K562 (cell line): ENCODE results near the gene CEP162. TPM values are rescaled to one million over a fixed set of nuclear protein-coding genes. Genes with fewer than 3 reads are reported as not detected.

Experiments
- C11orf30 ChIP-seq: fragments of 450-650 bp; IDR thresholded peaks from 2 replicates; pipeline ENCODE4 v1.6.1; 2016; ENCODE audit warnings: low read depth, mild to moderate bottlenecking
- CBFA2T2 ChIP-seq: fragments of 450-650 bp; conservative IDR thresholded peaks from 2 replicates; pipeline ENCODE4 v1.6.1; 2017; ENCODE audit warnings: mild to moderate bottlenecking
- CBFA2T3 ChIP-seq: fragments of 450-650 bp; IDR thresholded peaks from 2 replicates; pipeline ENCODE4 v1.6.1; 2017
- KDM4B ChIP-seq, 2 experiments: fragments of 450-650 bp in 1 of 2; sonication (generic) in 1 of 2; IDR thresholded peaks; 2 replicates each; pipeline ENCODE4 v1.6.1; 2016 to 2017; ENCODE audit warnings: borderline replicate concordance in 2 of 2, antibody characterized with exemption in 1 of 2, low read depth in 1 of 2, mild to moderate bottlenecking in 1 of 2
- MAFG ChIP-seq: fragments of 450-650 bp; conservative IDR thresholded peaks from 2 replicates; pipeline ENCODE4 v1.6.1; 2016; ENCODE audit warnings: missing genetic modification characterization, missing compliant biosample characterization
- SAFB ChIP-seq: fragments of 200-400 bp; formaldehyde crosslinking; IDR thresholded peaks from 2 replicates; pipeline ENCODE4 v1.6.1; 2017; ENCODE audit warnings: low read depth, low read length, borderline replicate concordance
- TEAD1 ChIP-seq, 2 experiments: fragments of 450-650 bp in 1 of 2; sonication (generic) in 1 of 2; formaldehyde crosslinking; IDR thresholded peaks; 2 replicates each; pipeline versions ENCODE4 v1.4.0 to v1.8.0; 2020 to 2022; ENCODE audit warnings: mild to moderate bottlenecking in 2 of 2, missing genetic modification reagents in 1 of 2
- ZNF316 ChIP-seq: fragments of 450-650 bp; IDR thresholded peaks from 2 replicates; pipeline ENCODE4 v1.6.1; 2016
- ZNF395 ChIP-seq: fragments of 200-800 bp; sonication (Bioruptor generic); IDR thresholded peaks from 2 replicates; pipeline ENCODE4 v1.6.1; 2017; ENCODE audit warnings: missing genetic modification characterization, missing compliant biosample characterization
- ZNF444 ChIP-seq: fragments of 250-450 bp; sonication (Bioruptor Pico); IDR thresholded peaks from 2 replicates; pipeline ENCODE4 v1.4.0; 2020; ENCODE audit warnings: mild to moderate bottlenecking, moderate library complexity
- polyA plus RNA-seq, 8 experiments: library from polyadenylated mRNA; depleted of rRNA in 4 of 8; stranded (reverse) in 5 of 8; unstranded in 3 of 8; fragments of >200 nt; fragmentation: Nextera tagmentation in 2 of 8; fragmentation: Illumina TruSeq in 1 of 8; extraction: Ambion mirVana in 2 of 8; extraction: Trizol in 1 of 8; gene quantifications; 2 replicates each; pipeline versions ENCODE4 v1.2.1 to v1.2.3, GENCODE V29; 2011 to 2014; ENCODE audit warnings: inconsistent platforms in 1 of 8, missing spikeins in 1 of 8
- total RNA-seq, 7 experiments: library from RNA; depleted of rRNA in 6 of 7; stranded (reverse); fragments of >200 nt in 6 of 7; fragmentation: Illumina TruSeq in 2 of 7; extraction: Trizol in 2 of 7; gene quantifications; 2 replicates each; pipeline versions ENCODE4 v1.2.1 to v1.2.3, GENCODE V29; 2011 to 2021; ENCODE audit warnings: low replicate concordance in 1 of 7
- TF ChIP-seq, protein P1 (sequence below): fragments of 450-650 bp; IDR thresholded peaks from 2 replicates; pipeline ENCODE4 v1.6.1; 2016; ENCODE audit warnings: low read depth

The CEP162 gene
- total and polyA plus RNA-seq, 9 of the 15 experiments (the other 6 are each of a cell fraction or from before 2014, with no cell fraction given), result 3.9 to 8.6 (median 6.7) TPM

DNA sequence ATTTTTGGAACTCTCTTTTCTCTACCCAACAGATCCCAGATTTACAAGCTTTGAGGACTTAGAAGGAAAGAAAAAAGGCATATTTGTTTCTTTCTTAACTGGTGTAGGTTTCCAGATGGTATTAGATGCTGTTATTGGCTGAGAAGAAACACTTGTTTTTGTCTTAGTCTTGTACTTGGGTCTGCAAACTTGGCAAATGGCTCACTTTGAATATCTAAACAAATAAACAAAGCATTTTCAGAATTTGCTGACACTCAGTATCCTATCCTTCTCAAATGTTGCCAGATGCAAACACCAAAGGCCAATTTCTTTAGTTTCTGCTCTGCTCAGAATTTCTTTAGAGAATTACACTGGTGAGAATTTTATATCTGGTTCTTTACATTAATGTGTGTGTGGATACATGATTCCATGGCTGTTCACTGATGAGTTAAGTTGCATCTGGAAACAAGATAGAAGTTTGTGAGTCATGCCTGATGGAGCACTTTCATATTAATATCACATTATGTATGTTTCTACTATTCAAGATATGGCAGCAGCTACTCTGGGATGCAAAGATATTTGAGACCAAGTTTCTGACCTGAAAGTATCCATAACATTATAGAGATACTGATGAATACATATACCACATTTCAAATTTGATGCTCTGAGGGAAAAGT is 43.7 kb upstream of the CEP162 start (continued):
- TF ChIP-seq, protein P1, sequence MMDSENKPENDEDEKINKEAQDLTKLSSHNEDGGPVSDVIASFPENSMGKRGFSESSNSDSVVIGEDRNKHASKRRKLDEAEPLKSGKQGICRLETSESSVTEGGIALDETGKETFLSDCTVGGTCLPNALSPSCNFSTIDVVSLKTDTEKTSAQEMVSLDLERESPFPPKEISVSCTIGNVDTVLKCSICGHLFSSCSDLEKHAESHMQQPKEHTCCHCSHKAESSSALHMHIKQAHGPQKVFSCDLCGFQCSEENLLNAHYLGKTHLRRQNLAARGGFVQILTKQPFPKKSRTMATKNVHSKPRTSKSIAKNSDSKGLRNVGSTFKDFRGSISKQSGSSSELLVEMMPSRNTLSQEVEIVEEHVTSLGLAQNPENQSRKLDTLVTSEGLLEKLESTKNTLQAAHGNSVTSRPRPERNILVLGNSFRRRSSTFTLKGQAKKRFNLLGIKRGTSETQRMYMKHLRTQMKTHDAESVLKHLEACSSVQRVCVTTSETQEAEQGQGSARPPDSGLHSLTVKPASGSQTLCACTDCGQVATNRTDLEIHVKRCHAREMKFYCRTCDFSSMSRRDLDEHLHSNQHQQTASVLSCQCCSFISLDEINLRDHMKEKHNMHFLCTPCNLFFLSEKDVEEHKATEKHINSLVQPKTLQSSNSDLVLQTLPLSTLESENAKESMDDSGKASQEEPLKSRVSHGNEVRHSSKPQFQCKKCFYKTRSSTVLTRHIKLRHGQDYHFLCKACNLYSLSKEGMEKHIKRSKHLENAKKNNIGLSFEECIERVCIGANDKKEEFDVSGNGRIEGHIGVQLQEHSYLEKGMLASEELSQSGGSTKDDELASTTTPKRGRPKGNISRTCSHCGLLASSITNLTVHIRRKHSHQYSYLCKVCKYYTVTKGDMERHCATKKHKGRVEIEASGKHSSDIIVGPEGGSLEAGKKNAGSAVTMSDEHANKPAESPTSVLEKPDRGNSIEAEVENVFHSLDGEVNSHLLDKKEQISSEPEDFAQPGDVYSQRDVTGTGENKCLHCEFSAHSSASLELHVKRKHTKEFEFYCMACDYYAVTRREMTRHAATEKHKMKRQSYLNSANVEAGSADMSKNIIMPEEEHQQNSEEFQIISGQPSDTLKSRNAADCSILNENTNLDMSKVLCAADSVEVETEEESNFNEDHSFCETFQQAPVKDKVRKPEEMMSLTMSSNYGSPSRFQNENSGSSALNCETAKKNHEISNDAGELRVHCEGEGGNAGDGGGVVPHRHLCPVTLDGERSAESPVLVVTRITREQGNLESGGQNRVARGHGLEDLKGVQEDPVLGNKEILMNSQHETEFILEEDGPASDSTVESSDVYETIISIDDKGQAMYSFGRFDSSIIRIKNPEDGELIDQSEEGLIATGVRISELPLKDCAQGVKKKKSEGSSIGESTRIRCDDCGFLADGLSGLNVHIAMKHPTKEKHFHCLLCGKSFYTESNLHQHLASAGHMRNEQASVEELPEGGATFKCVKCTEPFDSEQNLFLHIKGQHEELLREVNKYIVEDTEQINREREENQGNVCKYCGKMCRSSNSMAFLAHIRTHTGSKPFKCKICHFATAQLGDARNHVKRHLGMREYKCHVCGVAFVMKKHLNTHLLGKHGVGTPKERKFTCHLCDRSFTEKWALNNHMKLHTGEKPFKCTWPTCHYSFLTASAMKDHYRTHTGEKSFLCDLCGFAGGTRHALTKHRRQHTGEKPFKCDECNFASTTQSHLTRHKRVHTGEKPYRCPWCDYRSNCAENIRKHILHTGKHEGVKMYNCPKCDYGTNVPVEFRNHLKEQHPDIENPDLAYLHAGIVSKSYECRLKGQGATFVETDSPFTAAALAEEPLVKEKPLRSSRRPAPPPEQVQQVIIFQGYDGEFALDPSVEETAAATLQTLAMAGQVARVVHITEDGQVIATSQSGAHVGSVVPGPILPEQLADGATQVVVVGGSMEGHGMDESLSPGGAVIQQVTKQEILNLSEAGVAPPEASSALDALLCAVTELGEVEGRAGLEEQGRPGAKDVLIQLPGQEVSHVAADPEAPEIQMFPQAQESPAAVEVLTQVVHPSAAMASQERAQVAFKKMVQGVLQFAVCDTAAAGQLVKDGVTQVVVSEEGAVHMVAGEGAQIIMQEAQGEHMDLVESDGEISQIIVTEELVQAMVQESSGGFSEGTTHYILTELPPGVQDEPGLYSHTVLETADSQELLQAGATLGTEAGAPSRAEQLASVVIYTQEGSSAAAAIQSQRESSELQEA, result no peak
- TF ChIP-seq ZNF444 (no peak), SAFB (no peak), KDM4B (IDR thresholded peaks at IDR 0.05; ENCODE audit: borderline replicate concordance in 2 of 2, low read depth in 1 of 2) (no peak), C11orf30 (peak; percentile 61), CBFA2T2 (peak; percentile 48), TEAD1 (CRISPR knock-in tag; IDR thresholded peaks at IDR 0.05) (no peak), MAFG (tag) (0 out of 2 replicates have a peak, but pooled peaks have one; percentile 34), CBFA2T3 (peak; percentile 64), ZNF316 (peak; percentile 68), ZNF395 (0 out of 2 replicates have a peak, but pooled peaks have one; percentile 34)
